Measurements from ENCODE around the gene ASCL2.
"Not testable (repeated sequence)": the region's sequence is repeated elsewhere in the genome, so short reads cannot be mapped to it uniquely, and the experiment has no call there.

ASCL2 gene

GRCh38 chr11:2237457-2238238, 32.7 kb downstream of the ASCL2 start:
- DNase-seq: no peak

DNA sequence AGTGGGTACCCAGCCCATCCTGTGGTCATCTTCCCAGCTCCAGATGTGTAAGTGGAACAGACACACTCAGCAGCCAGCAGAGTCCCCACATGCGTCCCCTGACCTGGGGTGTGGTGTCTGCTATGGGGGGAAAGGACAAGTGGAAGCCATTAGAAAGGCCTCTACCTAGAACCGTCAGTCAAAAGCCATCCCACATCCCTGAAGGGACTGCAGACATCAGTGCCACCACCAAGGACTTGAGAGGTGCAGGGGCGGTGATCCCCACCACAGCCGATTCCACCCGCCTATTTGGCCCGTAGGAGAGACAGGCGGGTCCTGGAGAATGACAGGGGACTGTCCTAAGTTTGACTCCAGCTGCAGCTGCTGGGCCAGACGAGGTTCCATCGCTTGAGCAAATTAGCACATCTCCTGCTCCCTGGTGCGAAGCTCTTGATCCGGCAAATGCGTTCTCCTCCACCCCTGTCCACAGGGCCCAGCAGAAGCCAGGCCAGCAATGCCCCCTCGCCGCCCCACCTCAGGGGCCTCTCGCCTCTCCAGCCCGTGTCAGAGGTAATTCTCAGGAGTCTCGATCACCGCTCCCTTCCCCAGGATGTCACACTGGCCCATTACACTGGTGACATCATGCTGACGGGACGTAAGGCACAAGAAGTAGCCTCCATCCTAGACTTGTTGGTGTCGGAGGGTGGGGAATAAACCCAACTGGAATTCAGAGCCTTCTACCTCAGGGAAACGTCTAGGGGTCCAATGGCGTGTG, 33.8 kb downstream of the ASCL2 start:
- not testable (repeated sequence) for DNase-seq

DNA sequence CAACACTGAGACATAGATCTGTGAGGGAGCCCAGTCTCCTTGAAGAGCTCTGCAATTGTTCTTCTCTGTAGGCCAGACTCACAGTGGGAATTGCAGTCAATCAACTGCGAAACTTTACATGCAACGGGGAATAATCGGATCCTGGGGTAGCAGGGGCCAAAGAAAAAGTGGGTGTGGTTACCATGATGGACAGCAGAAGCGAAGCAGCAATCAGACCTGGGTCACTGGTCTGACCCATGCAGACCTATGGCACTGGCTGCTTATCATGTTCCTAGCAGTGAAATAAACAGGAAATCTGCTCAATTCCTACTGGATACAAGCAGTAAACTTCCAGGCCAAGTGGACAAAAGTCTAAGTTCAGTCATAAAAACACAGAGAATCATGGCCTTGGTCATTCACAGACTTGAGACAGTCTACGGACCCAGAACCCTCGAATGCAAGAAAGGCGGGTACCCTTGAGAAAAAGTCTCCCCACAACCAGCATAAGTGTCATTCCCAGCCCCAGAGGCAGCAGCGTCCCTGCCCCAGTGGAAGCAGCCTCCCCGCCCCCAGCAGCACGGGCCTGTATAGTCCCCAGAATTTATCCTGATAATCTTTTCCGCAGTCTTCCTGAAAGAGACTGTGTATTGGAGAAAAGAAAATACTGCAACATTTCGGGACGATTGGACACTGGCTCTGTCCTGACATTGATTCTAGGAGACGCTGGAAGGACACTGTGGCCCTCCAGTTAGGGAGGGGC, 34.6 kb downstream of the ASCL2 start:
- no peak for DNase-seq

DNA sequence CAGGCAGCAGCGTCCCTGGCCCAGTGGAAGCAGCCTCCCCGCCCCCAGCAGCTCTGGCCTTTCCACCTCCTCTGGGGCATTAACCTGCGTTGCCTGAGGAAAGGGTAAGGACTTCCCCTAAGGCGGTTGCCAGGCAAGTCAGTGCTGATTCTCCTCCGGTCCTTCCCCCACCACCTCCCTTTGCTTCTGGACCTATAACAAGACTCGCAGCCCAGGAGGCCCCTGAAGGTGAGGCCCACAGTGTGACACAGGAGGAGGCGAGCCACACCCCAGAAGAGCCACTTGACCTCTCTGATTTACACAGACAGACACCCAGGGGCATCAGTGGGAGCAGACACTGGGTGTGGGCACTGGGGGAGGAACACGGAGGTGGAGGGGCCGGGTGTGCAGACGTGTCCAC, 35.4 kb downstream of the ASCL2 start:
- no peak for DNase-seq

GRCh38 chr11:2233693-2234455, 36.5 kb downstream of the ASCL2 start:
- no peak for DNase-seq

- DNase-seq: no peak
These were observed 40.6 kb downstream of the ASCL2 start for GRCh38 chr11:2229713-2230297.

- DNase-seq: no peak
These were observed 46.1 kb downstream of the ASCL2 start for GRCh38 chr11:2224254-2224653.

DNA sequence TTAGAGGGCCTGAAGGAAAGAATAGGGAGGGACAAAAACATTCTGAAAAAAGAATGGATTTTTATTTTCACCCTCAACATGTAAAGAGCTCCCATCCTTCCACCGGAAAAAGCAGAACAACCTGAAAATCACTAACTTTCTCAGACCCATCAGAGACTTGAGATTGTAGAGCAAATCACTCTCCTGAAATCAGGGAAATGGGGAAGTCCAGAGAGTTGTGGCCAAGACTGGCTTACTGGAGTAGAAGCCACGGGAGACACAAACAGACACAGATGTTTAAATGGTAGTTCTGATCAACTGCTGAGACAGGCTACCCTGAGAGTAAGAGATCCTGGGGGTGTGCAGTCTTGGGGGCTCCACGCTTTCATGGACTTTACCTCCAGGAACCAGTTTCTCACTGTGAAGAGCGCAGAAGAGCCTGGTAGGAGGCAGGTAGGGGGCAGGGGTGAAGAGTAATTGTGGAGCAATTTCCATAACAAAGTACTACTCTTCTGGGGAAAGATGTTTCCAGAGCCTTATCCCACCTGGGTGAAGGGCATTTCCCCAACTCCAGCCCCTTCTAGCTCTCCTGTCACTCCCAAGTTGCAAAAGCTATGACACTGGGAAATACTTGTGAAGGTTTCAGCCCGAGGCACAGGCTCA, 47.1 kb downstream of the ASCL2 start:
- DNase-seq: no peak

DNA sequence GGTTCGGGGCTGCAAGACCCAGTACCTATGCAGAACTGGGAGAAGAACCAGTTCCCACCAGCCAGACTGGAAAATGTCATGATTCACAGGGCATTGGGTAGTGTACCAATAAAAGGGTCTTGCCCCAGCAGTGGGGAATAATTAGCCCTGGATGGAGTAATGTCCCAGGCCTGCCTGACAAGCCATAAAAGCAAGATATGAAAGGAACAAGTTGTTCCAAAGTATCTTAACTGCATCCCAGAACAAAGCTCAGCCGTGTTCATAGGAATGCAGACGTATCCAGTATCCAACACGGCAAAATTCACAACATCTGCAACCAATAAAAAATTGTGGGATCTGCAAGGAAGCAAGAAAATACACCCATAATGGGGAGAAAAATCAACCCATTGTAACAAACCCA, 47.9 kb downstream of the ASCL2 start:
- DNase-seq: no peak

GRCh38 chr11:2221591-2221990, 48.8 kb downstream of the ASCL2 start:
- DNase-seq: no peak

GRCh38 chr11:2221024-2221423, 49.4 kb downstream of the ASCL2 start:
- DNase-seq: no peak

DNA sequence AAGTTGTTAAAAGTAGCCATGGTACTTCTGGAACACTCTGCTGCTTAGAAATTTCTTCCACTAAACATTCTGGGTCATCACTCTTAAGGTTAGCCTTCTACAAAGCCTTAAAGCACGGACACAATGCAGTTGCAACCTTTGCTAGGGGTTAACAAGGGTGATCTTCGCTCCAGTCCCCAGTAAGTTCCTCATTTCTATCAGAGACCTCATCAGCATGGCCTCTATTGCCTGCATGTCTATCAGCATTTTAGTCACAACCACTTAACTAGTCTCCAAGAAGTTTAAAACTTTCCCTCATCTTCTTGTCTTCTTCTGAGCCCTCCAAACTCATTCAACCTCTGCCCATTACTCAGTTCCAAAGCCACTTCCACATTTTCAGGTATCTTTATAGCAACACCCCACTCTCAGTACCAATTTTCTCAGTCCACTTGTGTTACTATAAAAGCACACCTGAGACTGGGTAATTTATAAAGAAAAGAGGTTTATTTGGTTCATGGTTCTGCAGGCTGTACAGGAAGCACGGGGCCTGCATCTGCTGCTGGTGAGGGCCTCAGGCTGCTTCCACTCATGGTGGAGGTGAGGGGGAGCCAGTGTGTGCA, 50.1 kb downstream of the ASCL2 start:
- no peak for DNase-seq

DNA sequence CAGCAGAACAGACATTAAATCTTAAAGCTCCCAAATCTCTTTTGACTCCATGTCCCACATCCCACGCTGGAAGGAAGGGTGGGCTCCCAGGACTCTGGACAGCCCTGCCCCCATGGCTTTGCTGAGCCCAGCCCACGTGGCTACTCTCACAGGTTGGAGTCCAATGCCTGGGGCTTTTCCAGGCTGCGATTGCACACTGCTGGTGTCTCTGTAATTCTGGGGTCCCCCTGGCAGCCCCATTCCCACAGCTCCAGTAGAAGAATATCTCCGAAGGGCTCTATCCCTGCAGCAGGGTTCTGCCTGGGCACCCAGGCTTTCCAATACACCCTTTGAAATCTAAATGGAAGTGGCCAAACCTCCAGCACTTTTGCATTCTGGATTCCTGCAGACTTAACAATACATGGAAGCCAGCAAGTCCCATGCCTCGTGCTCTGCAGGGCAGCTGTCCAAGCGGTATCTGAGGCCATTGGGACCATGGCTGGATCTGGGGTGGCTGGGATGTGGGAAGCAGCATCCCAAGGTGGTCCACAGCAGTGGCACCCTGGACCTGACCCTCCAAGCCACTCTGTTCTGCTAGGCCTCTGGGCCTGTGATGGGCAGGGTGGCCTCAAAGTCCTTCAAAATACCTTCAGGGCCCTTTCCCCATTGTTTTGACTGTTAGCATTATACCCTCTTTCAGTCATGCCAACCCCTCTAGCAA, 50.9 kb downstream of the ASCL2 start:
- no peak for DNase-seq

Measured in amygdala (tissue), 56 donors.